ENCODE measurements around the gene PLG. TPM values are rescaled to one million over a fixed set of nuclear protein-coding genes. Genes with fewer than 3 reads are reported as not detected.
"Not testable (repeated sequence)": the region's sequence is repeated elsewhere in the genome, so short reads cannot be mapped to it uniquely, and the experiment has no call there.

The PLG gene
- total RNA-seq, 1 experiment from 2014 or later = not detected

DNA sequence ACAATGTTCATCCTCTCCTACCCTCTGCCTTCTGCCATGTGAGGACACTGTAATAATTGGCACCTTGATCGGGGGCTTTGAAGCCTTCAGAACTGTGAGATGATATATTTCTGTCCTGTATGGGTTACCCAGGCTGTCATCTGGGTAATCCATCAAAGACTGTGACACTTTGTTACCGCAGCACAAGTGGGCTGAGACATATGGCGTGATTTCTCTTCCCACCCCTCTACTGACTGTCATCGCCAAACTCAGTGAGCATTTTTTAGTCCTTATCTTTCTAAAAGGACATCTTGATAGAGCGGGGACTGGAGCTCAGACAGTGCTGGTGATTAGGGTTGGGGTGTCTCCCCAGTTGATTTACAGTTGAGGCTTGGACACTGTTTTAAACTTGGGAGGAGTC, 10.4 kb upstream of the PLG start:
- ChIA-PET CTCF (no interaction called here), POLR2A (ENCODE audit: low non-redundant PET) (interaction anchor here (0.5 kb wide), 1 partner anchor 853 kb away, joined by 3 read pairs; no protein-coding TSS in a partner anchor)
- TF ChIP-seq EZH2 (IDR thresholded peaks at IDR 0.05; ENCODE audit: borderline replicate concordance, low read depth, low read length, poor library complexity, severe bottlenecking) = no peak
- TF ChIP-seq, protein P1, sequence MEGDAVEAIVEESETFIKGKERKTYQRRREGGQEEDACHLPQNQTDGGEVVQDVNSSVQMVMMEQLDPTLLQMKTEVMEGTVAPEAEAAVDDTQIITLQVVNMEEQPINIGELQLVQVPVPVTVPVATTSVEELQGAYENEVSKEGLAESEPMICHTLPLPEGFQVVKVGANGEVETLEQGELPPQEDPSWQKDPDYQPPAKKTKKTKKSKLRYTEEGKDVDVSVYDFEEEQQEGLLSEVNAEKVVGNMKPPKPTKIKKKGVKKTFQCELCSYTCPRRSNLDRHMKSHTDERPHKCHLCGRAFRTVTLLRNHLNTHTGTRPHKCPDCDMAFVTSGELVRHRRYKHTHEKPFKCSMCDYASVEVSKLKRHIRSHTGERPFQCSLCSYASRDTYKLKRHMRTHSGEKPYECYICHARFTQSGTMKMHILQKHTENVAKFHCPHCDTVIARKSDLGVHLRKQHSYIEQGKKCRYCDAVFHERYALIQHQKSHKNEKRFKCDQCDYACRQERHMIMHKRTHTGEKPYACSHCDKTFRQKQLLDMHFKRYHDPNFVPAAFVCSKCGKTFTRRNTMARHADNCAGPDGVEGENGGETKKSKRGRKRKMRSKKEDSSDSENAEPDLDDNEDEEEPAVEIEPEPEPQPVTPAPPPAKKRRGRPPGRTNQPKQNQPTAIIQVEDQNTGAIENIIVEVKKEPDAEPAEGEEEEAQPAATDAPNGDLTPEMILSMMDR (conservative IDR thresholded peaks at IDR 0.05; ENCODE audit: low read depth, low read length) = no peak
- Histone ChIP-seq H3K4me3 (ENCODE audit: low read depth, low read length, poor library complexity, severe bottlenecking) (no peak overlapping the region), H3K36me3 (ENCODE audit: insufficient read depth, low read length, poor library complexity, severe bottlenecking) (no peaks in the 10 kb centered on the region), H3K27ac (ENCODE audit: low read depth, low read length, poor library complexity, severe bottlenecking) (no peak overlapping the region), H3K4me1 (ENCODE audit: insufficient read depth, low read length, poor library complexity, severe bottlenecking) (no peaks in the 10 kb centered on the region), H3K27me3 (replicated peaks; ENCODE audit: insufficient read depth, low read depth, low read length, poor library complexity) (no peaks in the 10 kb centered on the region), H3K9me3 (ENCODE audit: low read depth, low read length, poor library complexity, severe bottlenecking) (no peaks in the 10 kb centered on the region)
- no peak for DNase-seq (ENCODE audit: low spot score)
- BruUV-seq (replicated peaks) = no TSS peak
- intact Hi-C loops (cut with micrococcal nuclease; ENCODE audit: unreplicated experiment) = no loop called here

DNA sequence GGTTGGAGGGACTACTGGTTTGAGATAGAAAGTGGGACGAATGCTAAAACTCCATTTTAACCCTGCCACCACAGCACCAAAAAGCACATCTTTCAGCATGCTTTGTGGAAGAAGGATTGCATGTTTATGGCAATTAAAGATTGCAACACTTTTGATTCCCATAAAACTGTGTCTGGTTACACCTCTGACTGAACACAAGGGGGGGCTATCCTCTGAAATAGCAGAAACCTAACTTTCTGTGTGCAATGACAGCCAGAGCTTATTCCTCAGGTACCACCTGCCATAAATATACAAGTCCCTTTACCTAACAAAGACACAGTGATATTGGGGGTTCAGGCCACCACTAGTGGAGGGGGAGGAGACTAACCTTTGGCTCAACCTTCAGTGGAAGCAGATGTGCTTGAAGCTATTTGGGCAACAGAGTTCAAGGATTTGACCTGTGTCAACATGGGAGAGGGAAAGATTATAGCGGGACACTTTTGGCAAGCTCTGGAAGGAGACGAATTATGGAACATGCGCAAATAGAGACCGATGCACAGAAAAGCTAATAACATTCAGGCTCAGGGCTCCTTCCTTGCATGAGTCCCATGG, 9.6 kb upstream of the PLG start:
- Histone ChIP-seq H3K4me1 (ENCODE audit: insufficient read depth, low read length, poor library complexity, severe bottlenecking) (no peaks in the 10 kb centered on the region), H3K9me3 (ENCODE audit: low read depth, low read length, poor library complexity, severe bottlenecking) (no peaks in the 10 kb centered on the region), H3K36me3 (ENCODE audit: insufficient read depth, low read length, poor library complexity, severe bottlenecking) (no peaks in the 10 kb centered on the region), H3K4me3 (ENCODE audit: low read depth, low read length, poor library complexity, severe bottlenecking) (no peak overlapping the region), H3K27ac (ENCODE audit: low read depth, low read length, poor library complexity, severe bottlenecking) (no peak overlapping the region), H3K27me3 (replicated peaks; ENCODE audit: insufficient read depth, low read depth, low read length, poor library complexity) (no peaks in the 10 kb centered on the region)
- ChIA-PET POLR2A (ENCODE audit: low non-redundant PET) (no interaction called here), CTCF (no interaction called here)
- TF ChIP-seq, protein P1 (conservative IDR thresholded peaks at IDR 0.05; ENCODE audit: low read depth, low read length) = peak; percentile 37; the same call in 1 of the 2 replicates
- TF ChIP-seq EZH2 (IDR thresholded peaks at IDR 0.05; ENCODE audit: borderline replicate concordance, low read depth, low read length, poor library complexity, severe bottlenecking) = no peak
- no TSS peak for BruUV-seq (replicated peaks)
- intact Hi-C loops (cut with micrococcal nuclease; ENCODE audit: unreplicated experiment) = no loop called here
- DNase-seq (ENCODE audit: low spot score) = peak; percentile 16

- H3K36me3 ChIP-seq (ENCODE audit: insufficient read depth, low read length, poor library complexity, severe bottlenecking); H3K4me1 ChIP-seq (ENCODE audit: insufficient read depth, low read length, poor library complexity, severe bottlenecking); intact Hi-C loops (cut with micrococcal nuclease; ENCODE audit: unreplicated experiment); BruUV-seq (replicated peaks); DNase-seq (ENCODE audit: low spot score); POLR2A ChIA-PET (ENCODE audit: low non-redundant PET); H3K4me3 ChIP-seq (ENCODE audit: low read depth, low read length, poor library complexity, severe bottlenecking); H3K9me3 ChIP-seq (ENCODE audit: low read depth, low read length, poor library complexity, severe bottlenecking); CTCF ChIA-PET; H3K27me3 ChIP-seq (replicated peaks; ENCODE audit: insufficient read depth, low read depth, low read length, poor library complexity); H3K27ac ChIP-seq (ENCODE audit: low read depth, low read length, poor library complexity, severe bottlenecking): not testable (repeated sequence)
These were observed 7.0 kb upstream of the PLG start for GRCh38 chr6:160695025-160695424.

GRCh38 chr6:160695622-160696021, 6.4 kb upstream of the PLG start:
- H3K27me3 ChIP-seq (replicated peaks; ENCODE audit: insufficient read depth, low read depth, low read length, poor library complexity); H3K4me1 ChIP-seq (ENCODE audit: insufficient read depth, low read length, poor library complexity, severe bottlenecking); H3K36me3 ChIP-seq (ENCODE audit: insufficient read depth, low read length, poor library complexity, severe bottlenecking); H3K27ac ChIP-seq (ENCODE audit: low read depth, low read length, poor library complexity, severe bottlenecking); BruUV-seq (replicated peaks); DNase-seq (ENCODE audit: low spot score); H3K9me3 ChIP-seq (ENCODE audit: low read depth, low read length, poor library complexity, severe bottlenecking); intact Hi-C loops (cut with micrococcal nuclease; ENCODE audit: unreplicated experiment); POLR2A ChIA-PET (ENCODE audit: low non-redundant PET); CTCF ChIA-PET; H3K4me3 ChIP-seq (ENCODE audit: low read depth, low read length, poor library complexity, severe bottlenecking): not testable (repeated sequence)

GRCh38 chr6:160696884-160697283, 5.2 kb upstream of the PLG start:
- intact Hi-C loops (cut with micrococcal nuclease; ENCODE audit: unreplicated experiment); POLR2A ChIA-PET (ENCODE audit: low non-redundant PET); H3K4me1 ChIP-seq (ENCODE audit: insufficient read depth, low read length, poor library complexity, severe bottlenecking); H3K4me3 ChIP-seq (ENCODE audit: low read depth, low read length, poor library complexity, severe bottlenecking); H3K27ac ChIP-seq (ENCODE audit: low read depth, low read length, poor library complexity, severe bottlenecking); H3K36me3 ChIP-seq (ENCODE audit: insufficient read depth, low read length, poor library complexity, severe bottlenecking); CTCF ChIA-PET; BruUV-seq (replicated peaks); H3K9me3 ChIP-seq (ENCODE audit: low read depth, low read length, poor library complexity, severe bottlenecking); DNase-seq (ENCODE audit: low spot score); H3K27me3 ChIP-seq (replicated peaks; ENCODE audit: insufficient read depth, low read depth, low read length, poor library complexity): not testable (repeated sequence)
